Neural cell (in vitro differentiated cells): Measurements from ENCODE around the gene NPLOC4. TPM values are rescaled to one million over a fixed set of nuclear protein-coding genes. Genes with fewer than 3 reads are reported as not detected.

Source experiments
- H2AFZ ChIP-seq: fragments of 200-600, 300-800 bp; sonication (generic), shearing (Covaris generic); 2 replicates; pipeline ENCODE4 v1.6.0; 2014; ENCODE audit warnings: low read depth, mild to moderate bottlenecking, antibody characterized with exemption, low read length, moderate library complexity
- H3F3A ChIP-seq: fragments of 200-600 bp; shearing (Covaris generic); 2 replicates; pipeline ENCODE4 v1.6.1; 2016; ENCODE audit warnings: mild to moderate bottlenecking, moderate library complexity, mixed read lengths, antibody characterized with exemption, low read length; ENCODE audit not compliant: insufficient read depth, poor library complexity, severe bottlenecking
- H3K27ac ChIP-seq: fragments of 200-600, 300-800 bp; sonication (generic), shearing (Covaris generic); 2 replicates; pipeline ENCODE4 v1.5.1; 2014; ENCODE audit warnings: mild to moderate bottlenecking, low read length, moderate library complexity
- H3K27me3 ChIP-seq: fragments of 300-800, 200-600 bp; sonication (generic), shearing (Covaris generic); 2 replicates; pipeline ENCODE4 v1.6.0; 2014; ENCODE audit warnings: mild to moderate bottlenecking, low read depth, low read length, moderate library complexity; ENCODE audit not compliant: insufficient read depth
- H3K36me3 ChIP-seq: fragments of 300-800, 200-600 bp; sonication (generic), shearing (Covaris generic); 2 replicates; pipeline ENCODE4 v1.5.1; 2014; ENCODE audit warnings: mild to moderate bottlenecking, antibody characterized with exemption, low read length, moderate library complexity; ENCODE audit not compliant: insufficient read depth
- H3K4me2 ChIP-seq: fragments of 300-800, 200-600 bp; sonication (generic), shearing (Covaris generic); 2 replicates; pipeline ENCODE4 v1.6.0; 2014; ENCODE audit warnings: mild to moderate bottlenecking, low read length
- H3K4me3 ChIP-seq: fragments of 300-800, 200-600 bp; sonication (generic), shearing (Covaris generic); 2 replicates; pipeline ENCODE4 v1.5.1; 2014; ENCODE audit warnings: mild to moderate bottlenecking, low read length, moderate library complexity
- H3K79me2 ChIP-seq: fragments of 200-600 bp; shearing (Covaris generic); replicated peaks from 2 replicates; pipeline ENCODE4 v1.6.0; 2014; ENCODE audit warnings: mild to moderate bottlenecking, low read length, moderate library complexity; ENCODE audit not compliant: insufficient read depth
- H3K9ac ChIP-seq: fragments of 300-800, 200-600 bp; sonication (generic), shearing (Covaris generic); 2 replicates; pipeline ENCODE4 v1.6.1; 2016; ENCODE audit warnings: mild to moderate bottlenecking, low read length, mixed read lengths
- H3K9me2 ChIP-seq: fragments of 200-600 bp; shearing (Covaris generic); 2 replicates; pipeline ENCODE4 v1.6.1; 2016; ENCODE audit warnings: mild to moderate bottlenecking, low read length, mixed read lengths; ENCODE audit not compliant: insufficient read depth
- H3K9me3 ChIP-seq: fragments of 200-600, 300-800 bp; sonication (generic), shearing (Covaris generic); 2 replicates; pipeline ENCODE4 v1.6.1; 2016; ENCODE audit warnings: mild to moderate bottlenecking, mixed run types, low read length, moderate library complexity, mixed read lengths
- H4K20me1 ChIP-seq: fragments of 200-600 bp; shearing (Covaris generic); 2 replicates; pipeline ENCODE4 v1.6.1; 2016; ENCODE audit warnings: mild to moderate bottlenecking, mixed run types; ENCODE audit not compliant: insufficient read depth
- CTCF ChIP-seq: fragments of 450-650 bp; IDR thresholded peaks from 2 replicates; pipeline ENCODE4 v1.5.1; 2014; ENCODE audit warnings: antibody characterized with exemption, mild to moderate bottlenecking, moderate library complexity; ENCODE audit not compliant: poor library complexity, severe bottlenecking
- EP300 ChIP-seq: fragments of 450-650 bp; conservative IDR thresholded peaks from 2 replicates; pipeline ENCODE4 v1.6.1; 2014; ENCODE audit warnings: antibody characterized with exemption, mild to moderate bottlenecking, moderate library complexity; ENCODE audit not compliant: poor library complexity, severe bottlenecking
- EZH2 ChIP-seq: fragments of 200-600, 300-800 bp; shearing (Covaris generic), sonication (generic); IDR thresholded peaks from 2 replicates; pipeline ENCODE4 v1.6.1; 2014; ENCODE audit warnings: antibody characterized with exemption, low read length, borderline replicate concordance, mild to moderate bottlenecking; ENCODE audit not compliant: insufficient read depth, poor library complexity, severe bottlenecking
- MXI1 ChIP-seq: fragments of 450-650 bp; conservative IDR thresholded peaks from 2 replicates; pipeline ENCODE4 v1.6.1; 2014; ENCODE audit warnings: antibody characterized with exemption, mild to moderate bottlenecking; ENCODE audit not compliant: poor library complexity, severe bottlenecking
- POLR2AphosphoS5 ChIP-seq: IDR thresholded peaks from 2 replicates; pipeline ENCODE4 v1.6.1; 2012
- RAD21 ChIP-seq: fragments of 450-650 bp; conservative IDR thresholded peaks from 2 replicates; pipeline ENCODE4 v1.6.1; 2014; ENCODE audit warnings: antibody characterized with exemption, mild to moderate bottlenecking, moderate library complexity
- REST ChIP-seq: IDR thresholded peaks from 2 replicates; pipeline ENCODE4 v1.6.1; 2012; ENCODE audit warnings: borderline replicate concordance
- SMC3 ChIP-seq: fragments of 450-650 bp; conservative IDR thresholded peaks from 2 replicates; pipeline ENCODE4 v1.6.1; 2014; ENCODE audit warnings: antibody characterized with exemption, mild to moderate bottlenecking, moderate library complexity; ENCODE audit not compliant: poor library complexity
- TAF1 ChIP-seq: IDR thresholded peaks from 2 replicates; pipeline ENCODE4 v1.6.1; 2012; ENCODE audit warnings: low read depth
- polyA plus RNA-seq: library from polyadenylated mRNA; depleted of rRNA; stranded (reverse); fragments of >200 nt; gene quantifications from 2 replicates; pipeline ENCODE4 v1.2.3, GENCODE V29; 2014

The NPLOC4 gene
- polyA plus RNA-seq, 1 donor from 2014 or later, result 32.3 TPM

- H3K9ac ChIP-seq, result no peak overlapping the region
- no peaks in the 10 kb centered on the region for H4K20me1 ChIP-seq
- H2AFZ ChIP-seq, result no peak overlapping the region
- no peaks in the 10 kb centered on the region for H3K9me3 ChIP-seq
- no peak overlapping the region for H3K4me3 ChIP-seq
- no peaks in the 10 kb centered on the region for H3K27me3 ChIP-seq
- no peaks in the 10 kb centered on the region for H3K36me3 ChIP-seq
- no peak overlapping the region for H3K27ac ChIP-seq
- no peaks in the 10 kb centered on the region for H3F3A ChIP-seq
- TF ChIP-seq EP300, result no peak
- TF ChIP-seq POLR2AphosphoS5, result no peak
- no peak for TF ChIP-seq REST
- TF ChIP-seq EZH2, result no peak
- no peak for TF ChIP-seq TAF1
- no peak for TF ChIP-seq SMC3
- TF ChIP-seq CTCF, result no peak
- H3K79me2 ChIP-seq, result no peaks in the 10 kb centered on the region
- no peak overlapping the region for H3K4me2 ChIP-seq
- no peaks in the 10 kb centered on the region for H3K9me2 ChIP-seq
These were observed 72.9 kb downstream of the NPLOC4 start for GRCh38 chr17:81563861-81564586.

- H3K27me3 ChIP-seq, result no peaks in the 10 kb centered on the region
- no peaks in the 10 kb centered on the region for H3K9me3 ChIP-seq
- no peak overlapping the region for H3K27ac ChIP-seq
- TF ChIP-seq MXI1 (no peak), EZH2 (no peak), RAD21 (no peak), POLR2AphosphoS5 (no peak), REST (no peak), TAF1 (no peak), SMC3 (no peak), EP300 (no peak), CTCF (no peak)
- H4K20me1 ChIP-seq, result no peaks in the 10 kb centered on the region
- H3K4me3 ChIP-seq, result no peak overlapping the region
- H3K79me2 ChIP-seq, result no peaks in the 10 kb centered on the region
- H3K9me2 ChIP-seq, result no peaks in the 10 kb centered on the region
- H3F3A ChIP-seq, result no peaks in the 10 kb centered on the region
- no peak overlapping the region for H3K4me2 ChIP-seq
- no peaks in the 10 kb centered on the region for H3K36me3 ChIP-seq
- H3K9ac ChIP-seq, result no peak overlapping the region
- H2AFZ ChIP-seq, result no peak overlapping the region
These were observed 75.4 kb downstream of the NPLOC4 start for GRCh38 chr17:81561494-81561885.
